ENCODE results near the gene SH3GL3.

Gene SH3GL3

GRCh38 chr15:83446904-83447709 is at the start of gene SH3GL3:
Gene SH3GL3, plus strand, starts transcription at chr15:83447341. Its CDS starts 193 bp downstream, at chr15:83447534.
- peak; percentile 76 for DNase-seq (ENCODE audit: low read depth)

DNA sequence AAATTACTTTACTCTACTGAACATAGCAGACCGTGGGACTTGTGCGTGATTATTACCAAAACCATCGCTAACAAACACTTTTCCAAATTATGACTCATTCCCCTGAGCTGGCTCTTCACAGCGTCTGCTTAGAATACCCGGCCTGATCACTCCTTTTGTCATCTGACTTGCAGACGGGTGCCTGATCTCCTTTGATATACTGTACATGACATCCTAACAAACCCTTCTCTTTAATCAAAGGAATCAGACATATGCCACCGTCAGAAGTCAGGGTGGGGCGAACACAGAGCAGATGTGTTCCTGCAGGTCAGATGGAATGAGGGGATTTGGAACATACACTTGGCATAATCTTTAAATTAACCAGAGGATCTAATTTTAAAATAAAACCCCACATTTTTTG is 48.5 kb upstream of the SH3GL3 start:
- DNase-seq (ENCODE audit: low read depth), result peak; percentile 50

- no peak for DNase-seq (ENCODE audit: low read depth)
Observed at GRCh38 chr15:83404121-83404520, 43.0 kb upstream of the SH3GL3 start.

GRCh38 chr15:83410532-83410931 is 36.6 kb upstream of the SH3GL3 start:
- DNase-seq (ENCODE audit: low read depth), result no peak

GRCh38 chr15:83413054-83413719 is 34.0 kb upstream of the SH3GL3 start:
- no peak for DNase-seq (ENCODE audit: low read depth)

GRCh38 chr15:83422081-83422480 is 25.1 kb upstream of the SH3GL3 start:
- DNase-seq (ENCODE audit: low read depth), result no peak

DNA sequence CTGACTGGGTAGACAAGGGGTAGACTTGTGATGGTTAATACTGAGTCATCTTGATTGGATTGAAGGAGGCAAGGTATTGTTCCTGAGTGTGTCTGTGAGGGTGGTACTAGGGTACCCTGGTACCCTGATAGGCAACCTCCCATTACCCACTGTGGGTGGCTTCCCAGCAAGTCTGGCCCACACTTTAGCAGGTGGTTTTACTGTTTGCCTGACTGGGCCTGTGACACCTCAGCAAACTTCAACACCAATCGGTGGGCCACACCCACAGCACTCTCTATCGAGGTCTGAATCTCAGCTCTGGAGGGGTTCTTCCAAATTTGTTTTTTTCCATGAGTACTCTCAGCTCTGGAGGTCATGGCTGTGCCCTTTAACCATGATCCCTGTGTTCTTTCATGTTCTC is 24.6 kb upstream of the SH3GL3 start:
- no peak for DNase-seq (ENCODE audit: low read depth)

DNA sequence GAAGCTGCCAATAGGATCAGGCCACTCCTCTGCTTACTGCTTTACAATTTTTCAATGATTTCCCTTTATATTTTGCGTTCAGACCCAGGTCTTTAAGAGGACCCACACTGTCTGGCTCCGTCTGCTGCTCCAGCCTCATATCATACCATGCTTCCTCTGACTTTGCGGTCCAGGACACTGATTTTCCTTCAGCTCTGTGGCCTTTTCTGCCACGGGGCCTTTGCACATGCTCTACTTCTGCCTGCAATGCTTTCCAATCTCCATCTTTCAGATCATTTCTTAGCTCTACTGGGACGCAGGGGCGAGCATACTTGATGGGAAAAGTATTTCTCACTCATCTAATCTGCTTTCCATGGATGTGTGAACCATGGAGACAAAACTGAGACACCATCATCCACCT is 23.0 kb upstream of the SH3GL3 start:
- no peak for DNase-seq (ENCODE audit: low read depth)

DNA sequence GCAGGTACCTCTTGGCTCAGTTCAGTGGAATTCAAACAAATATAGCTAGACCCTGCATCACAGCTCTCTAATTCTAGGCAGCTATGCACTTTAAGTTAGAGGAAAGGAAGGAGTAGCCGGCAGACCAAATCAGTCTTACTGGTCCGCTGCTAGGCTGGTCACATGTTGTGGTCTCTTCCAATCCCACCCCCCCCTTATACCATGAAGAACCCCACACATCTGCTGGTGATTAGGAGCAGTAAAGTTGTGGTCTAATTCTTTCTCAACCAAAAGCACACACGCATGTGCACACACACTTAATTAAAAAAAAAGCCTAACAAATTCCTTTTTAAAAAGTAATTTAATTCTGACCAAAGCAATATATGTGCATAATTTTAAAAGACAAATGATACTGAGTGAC is 16.7 kb upstream of the SH3GL3 start:
- peak; percentile 15 for DNase-seq (ENCODE audit: low read depth)

- DNase-seq (ENCODE audit: low read depth), result no peak
Observed at GRCh38 chr15:83431521-83431920, 15.6 kb upstream of the SH3GL3 start.

DNA sequence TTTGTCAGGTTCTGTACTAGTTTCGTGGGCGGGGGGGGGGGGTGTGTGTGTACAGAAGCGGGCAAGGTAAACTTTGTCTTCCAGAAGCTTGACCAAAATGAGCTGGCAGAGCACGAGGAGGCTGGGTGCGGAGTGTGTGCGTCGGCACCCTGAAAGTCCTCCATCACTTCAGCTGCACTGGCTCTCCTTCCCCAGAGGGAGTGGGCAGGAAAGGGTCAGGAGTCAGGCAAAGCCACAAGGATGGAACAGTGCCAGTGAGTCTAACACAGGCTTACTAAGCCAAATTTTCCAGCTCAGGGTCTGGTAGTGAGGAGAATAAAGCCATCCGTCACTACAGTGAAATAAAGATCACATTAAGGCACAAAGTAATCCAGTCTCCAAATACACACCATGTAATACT is 11.9 kb upstream of the SH3GL3 start:
- DNase-seq (ENCODE audit: low read depth), result no peak

- DNase-seq (ENCODE audit: low read depth), result no peak
Observed at GRCh38 chr15:83435782-83436181, 11.4 kb upstream of the SH3GL3 start.

- DNase-seq (ENCODE audit: low read depth), result peak; percentile 54
Observed at GRCh38 chr15:83436513-83437158, 10.5 kb upstream of the SH3GL3 start.

GRCh38 chr15:83443076-83443847 is 3.9 kb upstream of the SH3GL3 start:
- DNase-seq (ENCODE audit: low read depth), result no peak

DNA sequence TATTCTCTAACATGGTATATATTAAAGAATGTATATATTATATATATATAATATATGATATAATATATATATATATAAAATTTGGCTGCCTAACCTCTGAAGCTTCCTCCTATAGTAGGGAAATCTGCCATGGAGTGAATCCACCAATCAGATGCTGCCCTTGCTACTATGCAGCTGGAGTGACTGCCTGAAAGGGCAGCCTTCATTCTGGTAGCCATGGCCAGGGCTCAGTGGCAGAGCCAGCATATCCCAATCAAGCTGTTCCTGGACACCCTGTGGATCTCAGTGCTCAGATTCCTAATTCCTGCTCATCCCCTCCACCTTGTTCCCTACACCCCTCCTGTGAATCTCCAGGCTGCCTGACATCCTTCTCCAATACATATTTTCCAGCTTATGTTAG is 2.2 kb upstream of the SH3GL3 start:
- DNase-seq (ENCODE audit: low read depth), result no peak

GRCh38 chr15:83445643-83446042 is 1.5 kb upstream of the SH3GL3 start:
- DNase-seq (ENCODE audit: low read depth), result no peak

- DNase-seq (ENCODE audit: low read depth), result no peak
Observed at GRCh38 chr15:83446417-83446816, 724 bp upstream of the SH3GL3 start.

DNA sequence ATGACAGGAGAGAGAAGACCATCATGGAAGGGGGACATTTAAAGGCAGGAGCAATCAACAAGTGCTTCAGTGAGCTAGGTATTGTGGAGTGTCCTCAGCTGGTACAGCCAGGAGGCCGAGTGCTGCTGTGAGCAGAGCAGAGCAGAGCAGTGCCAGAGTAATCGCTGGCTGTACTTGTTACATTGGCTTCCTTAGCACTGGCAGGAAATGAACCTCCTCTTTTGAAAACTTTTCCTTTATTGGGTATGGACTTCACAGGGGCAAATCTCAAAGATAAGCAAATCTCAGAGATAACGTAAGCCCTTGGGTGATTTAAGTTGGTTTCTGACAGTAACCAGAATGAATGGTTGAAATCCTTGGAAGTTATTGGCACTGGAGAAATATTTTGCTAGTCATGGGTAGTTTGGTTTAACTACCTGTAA is 2.1 kb downstream of the SH3GL3 start:
- DNase-seq (ENCODE audit: low read depth), result no peak

- peak; percentile 20 for DNase-seq (ENCODE audit: low read depth)
Observed at GRCh38 chr15:83449937-83450506, 2.9 kb downstream of the SH3GL3 start.

GRCh38 chr15:83457149-83457548 is 10.0 kb downstream of the SH3GL3 start:
- no peak for DNase-seq (ENCODE audit: low read depth)

DNA sequence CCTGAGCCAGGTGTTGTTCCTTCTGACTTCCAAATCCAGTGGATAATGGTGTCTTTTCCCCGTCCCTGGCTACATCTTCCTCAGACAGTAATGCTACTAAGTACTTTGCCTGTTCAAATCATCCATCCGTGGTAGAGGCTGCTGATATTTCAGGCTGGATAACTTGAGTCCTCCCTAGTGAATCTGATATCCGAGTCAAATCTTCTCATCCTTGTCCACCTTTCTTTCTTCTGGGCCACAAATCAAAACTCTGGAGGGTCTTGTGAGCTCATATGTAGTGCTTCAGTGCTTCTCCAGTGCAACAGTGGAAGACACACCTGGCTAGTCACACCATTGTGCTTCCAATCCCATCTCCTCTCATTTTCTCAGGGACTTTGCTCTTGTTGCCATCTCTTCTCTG is 11.2 kb downstream of the SH3GL3 start:
- no peak for DNase-seq (ENCODE audit: low read depth)

DNA sequence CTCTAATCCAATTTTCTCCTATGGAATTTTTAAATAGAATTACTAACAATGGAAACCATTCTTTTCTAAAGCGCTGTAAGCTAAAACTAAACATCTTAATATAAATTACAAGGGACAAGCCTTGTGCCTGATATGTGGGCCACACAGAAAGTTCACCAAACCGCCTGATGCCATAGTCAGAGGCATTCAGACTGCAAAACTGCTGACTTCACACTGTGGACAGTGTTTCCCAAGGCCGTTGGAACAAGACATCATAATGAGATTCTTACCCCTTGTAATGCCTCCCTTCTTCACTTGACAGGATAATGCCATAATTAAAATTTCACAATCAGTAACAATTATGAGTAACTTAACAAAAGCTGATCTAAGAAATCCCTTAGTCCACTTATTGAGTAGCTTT is 14.9 kb downstream of the SH3GL3 start:
- no peak for DNase-seq (ENCODE audit: low read depth)

Data from EH (cell line).